ENCODE results near the gene UST. TPM values are rescaled to one million over a fixed set of nuclear protein-coding genes. Genes with fewer than 3 reads are reported as not detected.

Gene UST
- total and polyA plus RNA-seq, 2 experiments from 2014 or later, result 8.0 to 11.7 TPM

DNA sequence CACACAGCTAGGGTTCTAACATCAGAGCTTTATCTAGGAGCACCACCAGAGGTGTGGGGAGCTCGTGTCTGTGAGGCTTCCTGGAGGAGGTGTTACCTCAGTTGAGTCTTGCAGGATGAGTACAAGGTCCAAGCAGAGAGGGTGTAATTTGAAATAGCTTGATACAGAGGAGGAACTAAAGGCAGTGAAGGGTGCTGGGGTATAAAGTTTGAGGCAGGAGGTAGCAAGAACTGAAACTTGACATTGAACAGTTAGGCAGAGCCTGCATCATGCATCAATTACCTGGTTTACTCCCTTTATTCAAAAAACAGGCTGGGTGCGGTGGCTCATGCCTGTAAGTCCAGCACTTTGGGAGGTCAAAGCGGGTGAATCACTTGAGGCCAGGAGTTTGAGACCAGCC, 241.2 kb downstream of the UST start:
- Histone ChIP-seq H3K4me3 (no peak overlapping the region), H3K4me1 (ENCODE audit: insufficient read depth) (peaks cover 17% of the 10 kb centered on the region), H4K20me1 (ENCODE audit: insufficient read depth, poor library complexity, severe bottlenecking) (no peaks in the 10 kb centered on the region), H3K36me3 (replicated peaks; ENCODE audit: insufficient read depth, low read depth) (no peaks in the 10 kb centered on the region), H3K9me3 (ENCODE audit: low read depth) (no peaks in the 10 kb centered on the region), H3K79me2 (no peaks in the 10 kb centered on the region), H2AFZ (no peak overlapping the region), H3K9me2 (replicated peaks; ENCODE audit: insufficient read depth) (no peaks in the 10 kb centered on the region), H3K27ac (no peak overlapping the region), H3K27me3 (no peaks in the 10 kb centered on the region), H3K4me2 (no peak overlapping the region)
- WGBS (ENCODE audit: low lambda C conversion rate, missing lambda C conversion rate), result 94% methylated on average over 3 of the region's 3 CpGs
- no peak for DNase-seq (ENCODE audit: low spot score)
- TF ChIP-seq, protein P1, sequence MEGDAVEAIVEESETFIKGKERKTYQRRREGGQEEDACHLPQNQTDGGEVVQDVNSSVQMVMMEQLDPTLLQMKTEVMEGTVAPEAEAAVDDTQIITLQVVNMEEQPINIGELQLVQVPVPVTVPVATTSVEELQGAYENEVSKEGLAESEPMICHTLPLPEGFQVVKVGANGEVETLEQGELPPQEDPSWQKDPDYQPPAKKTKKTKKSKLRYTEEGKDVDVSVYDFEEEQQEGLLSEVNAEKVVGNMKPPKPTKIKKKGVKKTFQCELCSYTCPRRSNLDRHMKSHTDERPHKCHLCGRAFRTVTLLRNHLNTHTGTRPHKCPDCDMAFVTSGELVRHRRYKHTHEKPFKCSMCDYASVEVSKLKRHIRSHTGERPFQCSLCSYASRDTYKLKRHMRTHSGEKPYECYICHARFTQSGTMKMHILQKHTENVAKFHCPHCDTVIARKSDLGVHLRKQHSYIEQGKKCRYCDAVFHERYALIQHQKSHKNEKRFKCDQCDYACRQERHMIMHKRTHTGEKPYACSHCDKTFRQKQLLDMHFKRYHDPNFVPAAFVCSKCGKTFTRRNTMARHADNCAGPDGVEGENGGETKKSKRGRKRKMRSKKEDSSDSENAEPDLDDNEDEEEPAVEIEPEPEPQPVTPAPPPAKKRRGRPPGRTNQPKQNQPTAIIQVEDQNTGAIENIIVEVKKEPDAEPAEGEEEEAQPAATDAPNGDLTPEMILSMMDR (IDR thresholded peaks at IDR 0.05; ENCODE audit: poor library complexity), result no peak
- TF ChIP-seq EZH2phosphoT487 (IDR thresholded peaks at IDR 0.05; ENCODE audit: low read depth, severe bottlenecking, unreplicated experiment) (no peak), EZH2 (IDR thresholded peaks at IDR 0.05; ENCODE audit: borderline replicate concordance) (no peak)

DNA sequence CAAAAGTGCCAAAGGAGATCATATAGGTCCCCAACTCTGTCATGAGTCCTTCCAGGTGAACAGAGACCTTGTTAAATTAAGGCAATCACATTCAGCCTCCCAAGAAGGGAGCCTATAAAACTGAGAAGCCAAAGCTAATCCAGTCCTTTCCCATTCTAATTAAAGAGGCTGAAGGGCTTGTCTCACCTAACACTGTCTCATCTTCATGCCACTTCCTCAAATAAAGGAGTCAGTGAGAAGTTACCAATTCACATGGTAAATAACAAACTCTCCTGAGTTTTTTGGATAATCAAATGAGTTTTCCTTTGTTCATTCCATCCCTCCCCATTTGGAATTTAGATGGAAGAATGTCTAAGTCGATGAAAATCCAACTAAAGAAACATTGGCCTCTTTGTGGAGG, 242.8 kb downstream of the UST start:
- no peak overlapping the region for H3K27ac ChIP-seq
- H3K4me2 ChIP-seq, result no peak overlapping the region
- no peaks in the 10 kb centered on the region for H3K9me2 ChIP-seq (replicated peaks; ENCODE audit: insufficient read depth)
- no peaks in the 10 kb centered on the region for H3K79me2 ChIP-seq
- H2AFZ ChIP-seq, result no peak overlapping the region
- H3K4me3 ChIP-seq, result no peak overlapping the region
- no peaks in the 10 kb centered on the region for H4K20me1 ChIP-seq (ENCODE audit: insufficient read depth, poor library complexity, severe bottlenecking)
- no peaks in the 10 kb centered on the region for H3K27me3 ChIP-seq
- TF ChIP-seq EZH2 (IDR thresholded peaks at IDR 0.05; ENCODE audit: borderline replicate concordance) (no peak), EZH2phosphoT487 (IDR thresholded peaks at IDR 0.05; ENCODE audit: low read depth, severe bottlenecking, unreplicated experiment) (no peak)
- TF ChIP-seq, protein P1 (IDR thresholded peaks at IDR 0.05; ENCODE audit: poor library complexity), result no peak
- H3K9me3 ChIP-seq (ENCODE audit: low read depth), result no peaks in the 10 kb centered on the region
- WGBS (ENCODE audit: low lambda C conversion rate, missing lambda C conversion rate), result 37% methylated on average over 1 of the region's 1 CpG
- H3K4me1 ChIP-seq (ENCODE audit: insufficient read depth), result peaks cover 7% of the 10 kb centered on the region
- DNase-seq (ENCODE audit: low spot score), result no peak
- H3K36me3 ChIP-seq (replicated peaks; ENCODE audit: insufficient read depth, low read depth), result no peaks in the 10 kb centered on the region

DNA sequence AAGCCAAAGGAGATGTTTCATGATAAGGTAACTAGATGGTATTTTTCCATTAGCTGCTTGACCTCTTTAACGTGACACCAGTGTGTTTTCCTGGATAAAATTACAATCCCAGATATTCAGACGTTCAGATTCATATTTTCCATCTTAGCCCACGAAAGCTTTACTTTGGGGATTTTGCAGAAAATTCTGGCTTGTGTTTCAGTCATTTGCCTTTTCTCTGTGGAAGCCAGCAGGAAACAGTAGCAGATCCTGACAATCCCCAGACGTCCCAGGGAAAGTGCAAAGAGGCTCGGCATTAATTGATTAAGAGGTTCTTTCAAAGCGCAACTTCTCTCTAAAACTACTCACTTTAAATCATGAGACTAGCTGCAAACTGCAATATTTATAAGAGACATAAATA, 243.6 kb downstream of the UST start:
- H3K79me2 ChIP-seq, result no peaks in the 10 kb centered on the region
- H3K36me3 ChIP-seq (replicated peaks; ENCODE audit: insufficient read depth, low read depth), result no peaks in the 10 kb centered on the region
- no peaks in the 10 kb centered on the region for H3K9me3 ChIP-seq (ENCODE audit: low read depth)
- peak overlapping the region; percentile 30 for H3K4me2 ChIP-seq
- no peaks in the 10 kb centered on the region for H4K20me1 ChIP-seq (ENCODE audit: insufficient read depth, poor library complexity, severe bottlenecking)
- WGBS (ENCODE audit: low lambda C conversion rate, missing lambda C conversion rate), result 41% methylated on average over 6 of the region's 6 CpGs
- no peak for DNase-seq (ENCODE audit: low spot score)
- H3K4me1 ChIP-seq (ENCODE audit: insufficient read depth), result no peaks in the 10 kb centered on the region
- H3K9me2 ChIP-seq (replicated peaks; ENCODE audit: insufficient read depth), result no peaks in the 10 kb centered on the region
- no peaks in the 10 kb centered on the region for H3K27me3 ChIP-seq
- no peak overlapping the region for H3K4me3 ChIP-seq
- TF ChIP-seq, protein P1 (IDR thresholded peaks at IDR 0.05; ENCODE audit: poor library complexity), result no peak
- TF ChIP-seq EZH2phosphoT487 (IDR thresholded peaks at IDR 0.05; ENCODE audit: low read depth, severe bottlenecking, unreplicated experiment) (no peak), EZH2 (IDR thresholded peaks at IDR 0.05; ENCODE audit: borderline replicate concordance) (no peak)
- no peak overlapping the region for H2AFZ ChIP-seq
- no peak overlapping the region for H3K27ac ChIP-seq

DNA sequence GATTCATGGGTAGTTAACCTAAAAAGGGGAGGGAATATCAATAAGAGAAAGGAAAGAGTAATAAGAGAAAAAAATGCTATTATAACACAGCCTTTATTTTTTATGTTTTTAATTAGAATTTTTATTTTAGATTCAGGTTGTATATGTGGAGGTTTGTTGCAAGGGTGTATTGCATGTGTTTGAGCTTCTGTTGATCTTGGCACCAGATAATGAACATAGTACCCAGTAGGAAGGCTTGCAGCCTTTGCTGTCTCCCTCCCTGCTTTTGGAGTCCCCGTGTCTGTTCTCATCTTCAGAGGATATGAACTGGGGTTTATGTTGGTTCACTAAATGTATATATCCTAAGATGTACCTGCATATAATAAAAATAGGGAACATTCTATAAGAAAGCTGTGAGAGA, 250.0 kb downstream of the UST start:
- 74% methylated on average over 1 of the region's 1 CpG for WGBS (ENCODE audit: low lambda C conversion rate, missing lambda C conversion rate)
- no peak overlapping the region for H3K4me2 ChIP-seq

More for the DNA sequence above, 250.0 kb downstream of the UST start:
- no peak overlapping the region for H2AFZ ChIP-seq
- no peak overlapping the region for H3K27ac ChIP-seq
- H3K4me3 ChIP-seq, result no peak overlapping the region
- no peaks in the 10 kb centered on the region for H3K36me3 ChIP-seq (replicated peaks; ENCODE audit: insufficient read depth, low read depth)
- DNase-seq (ENCODE audit: low spot score), result no peak
- H3K27me3 ChIP-seq, result no peaks in the 10 kb centered on the region
- TF ChIP-seq EZH2phosphoT487 (IDR thresholded peaks at IDR 0.05; ENCODE audit: low read depth, severe bottlenecking, unreplicated experiment) (no peak), EZH2 (IDR thresholded peaks at IDR 0.05; ENCODE audit: borderline replicate concordance) (no peak)
- TF ChIP-seq, protein P1 (IDR thresholded peaks at IDR 0.05; ENCODE audit: poor library complexity), result no peak
- no peaks in the 10 kb centered on the region for H3K4me1 ChIP-seq (ENCODE audit: insufficient read depth)
- H4K20me1 ChIP-seq (ENCODE audit: insufficient read depth, poor library complexity, severe bottlenecking), result no peaks in the 10 kb centered on the region
- peaks cover 8% of the 10 kb centered on the region for H3K9me3 ChIP-seq (ENCODE audit: low read depth)
- H3K9me2 ChIP-seq (replicated peaks; ENCODE audit: insufficient read depth), result no peaks in the 10 kb centered on the region
- H3K79me2 ChIP-seq, result no peaks in the 10 kb centered on the region
